CD4-positive, alpha-beta T cell treated with Interleukin-15 for 1 hour (primary cell): ENCODE data around the gene CAMTA1.
"Not testable (repeated sequence)": the region's sequence is repeated elsewhere in the genome, so short reads cannot be mapped to it uniquely, and the experiment has no call there.

Source experiments
- DNase-seq: peaks from one replicate; pipeline ENCODE4 v3.0.0-alpha.2; 2020

The CAMTA1 gene

DNA sequence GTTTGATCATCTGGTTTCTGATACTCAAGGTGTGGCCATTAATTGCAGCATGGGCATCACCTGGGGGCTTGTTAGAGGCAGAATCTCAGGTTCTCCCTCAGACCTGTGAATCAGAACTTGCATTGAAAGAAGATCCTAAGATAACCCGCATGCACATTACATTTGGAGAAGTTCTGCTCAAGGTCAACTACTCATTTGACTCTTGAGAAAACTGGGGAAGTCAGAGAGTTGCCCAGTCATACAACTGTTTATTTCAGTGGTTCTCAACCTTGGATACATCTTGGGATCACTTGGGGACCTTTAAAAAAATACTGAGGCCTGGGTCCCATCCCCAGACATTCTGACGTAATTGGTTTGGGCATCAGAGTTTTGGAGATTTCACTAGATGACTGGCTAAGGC is 30.5 kb downstream of the CAMTA1 start:
- DNase-seq, result no peak

DNA sequence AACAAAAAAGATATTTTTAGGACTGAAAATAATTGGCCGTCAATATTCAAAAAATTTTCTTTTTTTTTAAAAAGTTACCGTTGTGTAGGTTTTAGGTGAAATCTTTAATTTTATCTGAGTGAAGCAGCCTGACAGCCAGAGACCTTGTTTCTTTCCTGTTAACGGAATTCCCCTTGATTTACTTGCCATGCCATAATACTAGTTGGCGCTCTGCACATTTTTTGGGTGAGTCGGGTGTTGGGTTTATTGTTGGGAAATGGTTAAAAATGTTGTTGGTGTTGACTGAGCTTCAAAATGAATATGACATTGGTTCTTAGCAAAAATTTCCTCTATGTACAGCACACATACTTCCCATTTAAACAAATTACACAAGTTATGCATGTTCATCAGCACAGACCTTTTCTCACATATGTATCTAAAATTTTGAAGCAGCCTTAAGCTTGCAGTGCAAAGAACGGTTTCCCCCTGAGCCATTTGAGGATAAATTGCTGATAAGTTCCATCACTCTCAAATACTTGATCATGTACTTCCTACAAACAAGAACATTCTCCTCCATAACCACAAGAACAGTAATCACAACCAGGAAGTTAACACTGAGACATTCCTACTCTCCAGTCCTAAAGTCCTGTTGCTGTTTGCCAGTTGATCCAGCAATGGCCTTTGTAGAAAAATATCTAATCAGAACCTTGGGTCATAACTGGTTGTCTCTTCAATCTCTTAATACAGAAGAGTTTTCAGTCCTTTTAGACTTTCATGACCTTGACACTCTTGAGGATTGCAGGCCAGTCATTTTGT is 34.2 kb downstream of the CAMTA1 start:
- no peak for DNase-seq

DNA sequence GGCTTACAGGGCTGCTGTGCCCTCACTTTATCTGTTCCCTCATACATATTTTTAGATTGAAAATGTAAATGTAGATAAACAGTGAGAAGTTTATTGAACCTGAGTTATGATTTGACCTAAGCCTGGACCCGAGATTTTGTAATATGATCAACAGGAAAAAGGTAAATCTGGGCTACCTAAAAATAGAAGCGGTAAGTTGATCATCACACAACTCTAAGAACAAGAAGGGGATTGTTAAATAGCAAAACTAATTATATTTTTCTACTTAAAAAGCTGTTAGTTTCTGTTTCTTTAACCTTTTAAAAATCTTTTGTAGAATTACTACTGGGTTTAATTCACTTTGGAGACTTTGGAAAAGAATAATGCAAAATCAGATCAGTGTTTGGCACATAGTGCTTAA is 35.6 kb downstream of the CAMTA1 start:
- no peak for DNase-seq

DNA sequence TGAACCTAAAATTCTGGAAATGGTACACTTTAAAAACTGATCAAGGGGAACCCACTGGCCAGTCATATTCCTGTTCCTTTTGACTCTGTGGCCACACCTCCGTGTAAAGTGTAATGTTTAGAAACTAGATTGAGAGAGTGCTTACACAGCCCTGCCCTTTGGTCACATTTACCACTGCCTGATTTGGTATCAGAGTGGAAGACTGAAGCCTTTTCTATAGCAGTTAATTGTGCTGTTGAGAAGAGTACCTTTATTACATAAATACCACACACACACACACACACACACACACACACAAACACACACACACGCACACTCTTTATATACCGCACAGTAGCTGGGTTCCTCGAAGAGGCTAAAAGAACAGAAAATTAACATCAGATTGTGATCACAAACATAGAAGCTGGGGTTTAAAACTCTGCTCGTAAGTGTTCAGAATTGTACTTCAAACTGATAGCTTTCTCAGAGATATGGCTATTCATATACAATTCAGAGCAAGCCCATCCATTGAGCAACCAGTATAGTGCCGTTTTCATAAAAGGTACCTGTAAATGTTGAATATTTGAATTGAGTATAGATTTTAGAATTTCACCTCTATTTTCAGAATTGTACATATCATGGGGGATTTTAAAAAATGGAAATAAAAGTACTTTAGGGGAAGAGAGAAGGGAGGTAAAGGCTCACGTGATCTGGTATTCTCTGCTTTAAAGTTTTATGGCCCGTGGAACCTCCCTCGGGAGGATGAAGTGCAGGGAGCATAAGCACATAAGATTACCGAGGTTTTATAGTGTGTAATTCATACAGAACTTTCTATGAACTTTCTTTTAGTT is 37.5 kb downstream of the CAMTA1 start:
- DNase-seq, result no peak

DNA sequence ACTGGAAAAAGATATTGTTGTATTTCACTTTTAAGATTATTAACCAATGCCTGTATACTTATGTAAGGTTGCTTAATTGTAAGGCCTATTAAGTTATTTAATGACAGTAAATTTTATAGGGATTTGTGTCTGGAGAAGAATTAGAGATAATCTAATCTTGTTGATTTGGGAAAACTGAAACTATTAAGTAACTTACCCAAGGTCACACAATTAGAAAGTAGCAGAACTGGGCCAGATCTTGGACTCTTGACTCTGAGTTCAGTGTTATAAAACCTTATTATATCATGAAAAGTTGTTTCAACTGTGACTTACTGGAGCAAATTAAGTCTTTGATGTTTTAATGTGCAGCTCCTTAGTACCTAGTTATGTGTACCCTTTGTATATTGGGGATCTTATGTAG is 38.5 kb downstream of the CAMTA1 start:
- no peak for DNase-seq

DNA sequence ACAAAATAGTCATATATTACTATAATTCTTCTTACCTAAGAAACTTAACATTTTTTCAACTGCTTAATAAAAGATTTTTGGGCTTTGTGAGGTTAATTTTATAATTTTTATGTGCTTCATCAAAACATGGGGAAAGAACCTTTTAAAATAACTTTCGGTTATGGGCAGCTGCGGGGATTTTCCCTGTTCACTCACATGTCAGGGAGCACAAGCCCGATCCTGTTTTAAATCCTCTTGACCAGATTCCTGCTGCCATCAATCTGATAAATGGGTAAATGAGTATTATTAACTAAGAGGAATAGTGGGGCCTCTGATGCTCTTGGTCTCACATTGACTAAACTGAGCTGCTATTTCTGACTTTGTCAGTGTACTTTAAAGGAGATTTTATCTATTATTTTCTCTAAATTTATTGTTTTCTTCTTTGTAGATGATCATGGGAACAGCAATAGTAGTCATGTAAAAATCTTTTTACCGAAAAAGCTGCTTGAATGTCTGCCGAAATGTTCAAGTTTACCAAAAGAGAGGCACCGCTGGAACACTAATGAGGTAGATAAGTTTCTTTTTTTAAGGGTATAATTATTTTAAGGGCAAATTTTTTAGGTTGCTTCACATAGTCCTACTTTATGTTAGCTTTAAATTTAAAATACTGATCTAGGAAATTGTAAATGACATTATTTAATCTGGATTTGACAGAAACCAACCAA is 39.6 kb downstream of the CAMTA1 start:
- DNase-seq, result no peak

DNA sequence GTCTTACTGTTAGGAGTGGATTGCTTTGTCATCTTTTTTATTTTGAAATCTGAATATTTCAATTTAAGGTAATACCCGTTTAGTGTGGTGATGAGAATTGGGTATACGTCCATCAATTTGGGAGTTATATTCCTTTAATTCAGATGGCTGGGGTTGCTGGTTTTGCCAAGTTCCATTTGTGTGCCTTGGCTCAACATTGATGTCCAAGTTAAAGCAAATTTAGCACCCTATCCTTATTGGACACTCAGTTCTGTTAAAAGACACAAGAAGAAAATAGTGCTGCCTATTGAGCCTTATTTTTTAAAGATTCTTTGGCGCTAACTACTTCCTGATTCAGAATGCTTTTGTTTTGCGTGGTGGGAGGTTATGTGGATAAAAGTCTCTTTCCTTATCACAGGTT is 40.6 kb downstream of the CAMTA1 start:
- DNase-seq, result no peak

DNA sequence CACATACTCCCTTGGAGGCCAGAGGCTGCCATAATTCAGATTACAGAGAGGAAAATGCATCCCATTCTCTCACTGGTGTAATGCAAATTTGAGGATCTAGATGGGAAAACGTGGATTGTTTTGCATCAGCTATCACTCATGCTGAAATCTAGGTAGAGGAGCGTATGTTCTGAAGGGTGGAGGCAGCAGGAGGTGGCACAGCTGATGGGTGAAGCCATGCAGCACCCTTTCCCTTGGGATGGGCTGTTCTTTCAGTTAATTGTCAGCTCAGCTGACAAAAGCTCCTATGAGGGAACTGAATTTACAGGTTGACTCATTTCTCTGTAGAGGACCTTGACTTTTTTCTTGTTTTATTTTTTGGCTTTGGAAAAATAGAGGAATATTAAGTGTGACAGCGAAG is 41.8 kb downstream of the CAMTA1 start:
- DNase-seq, result no peak

DNA sequence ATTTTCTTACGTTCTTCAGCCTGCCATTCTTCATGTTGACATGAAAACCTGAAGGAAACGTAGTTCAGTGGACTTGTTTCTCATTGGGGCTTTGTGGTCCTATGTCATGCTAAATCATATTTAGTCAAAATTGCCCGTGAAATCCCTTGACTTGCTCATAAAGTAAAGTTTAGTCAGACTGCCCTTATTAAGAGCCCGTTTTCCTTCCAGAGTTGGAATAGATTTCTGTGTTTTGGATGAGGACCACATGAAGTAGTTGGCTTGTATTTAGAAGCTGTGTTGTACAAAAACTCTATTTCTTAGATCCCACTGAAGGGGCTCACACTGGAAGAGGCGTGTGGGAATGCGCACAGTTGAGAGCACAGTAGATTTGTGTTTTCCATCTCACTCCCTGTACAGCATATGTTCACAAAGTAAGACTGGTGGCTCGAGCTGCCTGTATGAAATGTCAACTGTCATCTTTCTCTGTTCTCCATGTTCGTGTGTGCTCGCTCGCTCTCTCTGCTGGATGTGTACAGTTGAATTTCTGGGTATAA is 42.4 kb downstream of the CAMTA1 start:
- DNase-seq, result no peak

DNA sequence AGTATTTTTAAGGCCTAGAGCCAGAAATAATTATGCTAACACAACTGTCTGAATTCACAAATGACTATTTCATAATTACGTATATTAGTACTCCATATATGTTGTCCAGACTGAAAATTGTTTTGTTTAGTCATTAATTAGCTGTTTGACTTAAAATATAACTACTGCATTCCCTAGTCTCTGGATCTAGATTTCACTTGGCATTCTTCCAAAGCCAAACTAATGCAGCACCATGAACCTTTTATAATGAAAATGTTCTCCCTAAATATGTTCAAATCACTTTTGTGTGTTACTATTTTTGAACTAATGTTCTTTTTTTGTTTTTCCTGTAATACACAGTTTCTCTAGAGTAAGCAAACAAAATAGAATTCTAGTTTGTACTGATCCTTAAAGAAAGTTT is 46.1 kb downstream of the CAMTA1 start:
- DNase-seq, result no peak

DNA sequence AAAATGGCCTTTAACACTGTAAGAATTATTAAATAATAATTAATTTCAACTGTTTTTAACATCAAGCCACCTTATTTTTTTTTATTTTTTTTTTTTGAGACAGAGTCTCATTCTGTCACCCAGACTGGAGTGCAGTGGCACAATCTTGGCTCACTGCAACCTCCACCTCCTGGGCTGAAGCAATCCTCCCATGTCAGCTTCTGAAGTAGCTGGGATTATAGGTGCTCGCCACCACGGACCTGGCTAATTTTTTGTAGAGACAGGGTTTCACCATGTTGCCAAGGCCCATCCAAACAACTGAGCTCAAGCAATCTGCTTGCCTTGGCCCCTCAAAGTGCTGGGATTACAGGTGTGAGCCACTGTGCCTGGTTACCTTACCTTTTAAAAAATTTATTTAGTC is 46.8 kb downstream of the CAMTA1 start:
- DNase-seq, result not testable (repeated sequence)

DNA sequence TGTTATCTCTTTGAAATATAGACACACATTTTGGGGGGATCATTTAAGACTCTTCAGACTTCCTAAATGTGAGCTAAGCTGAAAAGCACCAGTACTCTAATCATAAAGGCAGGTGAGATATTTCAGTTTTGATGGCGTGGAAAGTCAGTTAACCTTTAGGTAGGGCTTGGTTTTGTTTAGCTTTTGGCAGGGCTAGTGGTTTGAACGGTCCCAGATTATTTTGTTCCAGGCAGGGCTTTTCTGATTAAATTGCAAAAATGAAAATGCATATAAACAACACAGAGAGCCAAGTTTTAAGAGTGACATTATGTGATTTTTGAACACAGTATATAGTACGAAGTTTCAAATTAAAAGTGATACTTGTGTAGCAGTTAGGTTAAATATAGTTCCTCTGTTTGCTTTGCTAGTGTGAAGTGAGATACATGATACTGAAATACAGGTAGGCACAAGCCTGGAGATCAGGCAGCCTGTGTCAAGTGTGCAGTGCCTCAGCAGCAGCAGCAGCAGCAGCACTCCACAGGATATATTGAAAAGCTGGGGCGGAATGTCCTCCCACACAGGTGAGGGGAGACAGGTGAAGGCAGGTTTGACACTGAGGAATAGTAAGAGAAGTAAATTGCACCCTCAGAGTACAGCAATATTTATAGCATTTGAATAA is 47.4 kb downstream of the CAMTA1 start:
- DNase-seq, result no peak

DNA sequence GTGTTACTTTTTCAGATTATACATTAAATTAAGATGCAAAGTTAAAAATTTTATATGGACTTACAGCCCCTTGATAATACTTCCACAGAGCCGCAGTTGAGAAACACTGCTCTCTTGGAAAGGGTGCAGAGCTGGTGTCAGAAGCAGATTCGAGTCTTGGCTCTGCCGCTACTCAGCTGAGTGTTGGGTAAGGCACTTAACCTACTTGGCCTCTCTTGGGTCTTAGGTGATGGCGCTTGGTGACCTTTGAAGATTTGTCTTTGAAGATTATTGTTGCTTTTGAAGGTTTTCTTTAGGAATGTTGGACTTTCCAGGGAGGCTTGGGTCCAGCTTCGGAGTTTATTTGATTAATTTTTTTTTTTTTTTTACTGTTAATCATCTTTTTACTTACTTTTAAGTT is 48.5 kb downstream of the CAMTA1 start:
- DNase-seq, result no peak

DNA sequence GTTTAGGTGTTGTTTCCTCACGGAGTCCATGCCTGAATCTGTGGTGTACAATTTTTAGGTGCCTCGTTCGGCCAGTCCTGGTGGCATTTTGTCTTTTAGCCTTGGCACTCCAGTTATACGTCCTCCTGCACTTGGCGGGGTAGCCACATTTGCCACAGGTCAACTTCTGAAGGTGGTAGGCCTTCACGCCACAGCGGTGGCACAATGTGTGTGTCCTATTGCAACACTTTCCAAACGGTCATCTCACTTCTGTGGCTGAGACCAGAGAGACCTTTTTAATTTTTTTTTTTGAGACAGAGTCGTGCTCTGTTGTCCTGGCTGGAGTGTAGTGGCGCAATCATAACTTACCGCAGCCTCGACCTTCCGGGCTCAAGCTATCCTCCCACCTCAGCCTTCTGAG is 49.1 kb downstream of the CAMTA1 start:
- DNase-seq, result no peak

DNA sequence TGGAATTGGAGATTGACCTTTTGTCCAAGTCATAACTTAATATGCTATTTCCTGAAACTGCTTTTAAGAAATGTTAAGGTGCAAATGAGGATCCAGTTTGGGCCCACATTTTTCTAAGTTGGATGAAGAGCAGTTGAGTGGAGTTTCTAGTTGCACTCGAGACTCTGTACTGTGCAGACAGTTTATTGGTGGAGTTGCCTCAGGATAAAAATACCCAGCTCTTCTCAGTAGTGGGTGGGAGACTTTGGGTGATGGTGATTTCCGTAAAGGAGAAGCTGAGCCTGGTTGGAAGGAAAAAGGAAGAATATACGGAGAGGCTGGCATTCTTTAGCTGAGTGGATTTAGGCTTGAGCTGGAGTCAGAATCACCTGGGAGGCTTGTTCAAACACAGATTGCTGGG is 49.9 kb downstream of the CAMTA1 start:
- DNase-seq, result no peak

DNA sequence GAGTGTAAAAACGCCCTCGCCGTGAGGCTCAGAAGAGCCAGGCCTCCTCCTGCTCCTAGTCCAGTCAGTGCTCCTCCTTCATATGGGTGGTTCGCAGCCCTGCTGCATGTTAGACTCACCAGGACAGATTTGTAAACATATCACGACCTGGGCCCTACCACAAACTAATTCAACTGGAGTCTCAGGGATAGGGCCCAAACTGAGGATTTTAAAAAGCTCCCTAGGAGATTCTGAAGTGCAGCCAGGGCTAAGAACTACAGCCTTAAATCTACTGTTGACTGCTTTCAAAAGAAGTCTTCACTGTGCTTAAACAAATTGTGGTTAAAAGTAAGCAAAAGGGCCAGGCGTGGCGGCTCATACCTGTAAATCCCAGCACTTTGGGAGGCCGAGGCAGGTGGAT is 57.0 kb downstream of the CAMTA1 start:
- DNase-seq, result no peak

DNA sequence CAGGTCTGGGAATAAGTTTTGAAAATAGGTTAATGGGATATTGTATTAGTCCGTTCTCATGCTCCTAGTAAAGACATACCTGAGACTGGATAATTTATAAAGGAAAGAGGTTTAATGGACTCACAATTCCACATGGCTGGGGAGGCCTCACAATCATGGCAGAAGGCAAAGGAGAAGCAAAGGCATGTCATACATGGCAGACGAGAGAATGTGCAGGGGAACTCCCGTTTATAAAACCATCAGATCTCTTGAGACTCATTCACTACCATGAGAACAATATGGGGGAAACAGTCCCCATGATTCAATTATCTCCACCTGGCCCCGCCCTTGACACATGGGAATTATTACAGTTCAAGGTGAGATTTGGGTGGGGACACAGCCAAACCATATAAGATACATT is 60.5 kb downstream of the CAMTA1 start:
- DNase-seq, result not testable (repeated sequence)

DNA sequence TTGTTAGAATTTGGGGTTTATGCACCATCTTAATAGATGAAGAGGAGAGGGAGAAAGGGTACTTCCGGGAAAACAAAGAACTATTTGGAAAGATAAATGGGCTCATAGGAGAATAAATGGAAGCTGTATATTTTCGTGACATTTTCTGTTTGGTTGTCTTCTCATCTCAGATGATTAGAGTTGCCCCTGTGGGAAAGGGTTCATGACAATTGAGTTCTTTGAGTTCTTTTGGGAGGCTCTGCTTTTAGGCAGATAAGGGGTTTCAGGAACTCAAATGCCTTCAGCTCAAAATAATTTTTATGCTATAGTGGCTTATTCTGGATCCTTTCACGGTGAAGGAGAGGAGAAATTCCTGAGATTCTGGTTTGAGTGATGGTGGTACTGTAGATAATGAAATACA is 63.6 kb downstream of the CAMTA1 start:
- no peak for DNase-seq

DNA sequence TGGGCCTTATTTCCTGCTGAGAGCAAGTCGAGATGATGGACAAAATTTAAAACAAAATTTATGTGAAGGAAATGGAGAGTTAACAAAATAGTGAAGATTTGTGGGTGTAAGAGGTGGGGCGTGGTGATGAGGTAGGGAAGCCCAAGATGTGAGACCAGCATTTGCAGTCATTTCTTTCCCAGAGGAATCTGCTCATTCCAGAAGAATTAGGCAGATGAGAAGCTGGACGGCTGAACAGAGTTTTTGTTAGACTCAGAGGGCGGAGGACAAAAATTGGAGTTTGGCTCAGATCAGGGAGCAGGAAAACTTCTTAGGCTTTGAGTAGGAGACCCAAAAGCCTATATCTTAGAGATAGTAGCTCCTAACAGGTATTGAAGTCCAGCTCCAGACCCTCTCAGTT is 65.3 kb downstream of the CAMTA1 start:
- DNase-seq, result no peak

DNA sequence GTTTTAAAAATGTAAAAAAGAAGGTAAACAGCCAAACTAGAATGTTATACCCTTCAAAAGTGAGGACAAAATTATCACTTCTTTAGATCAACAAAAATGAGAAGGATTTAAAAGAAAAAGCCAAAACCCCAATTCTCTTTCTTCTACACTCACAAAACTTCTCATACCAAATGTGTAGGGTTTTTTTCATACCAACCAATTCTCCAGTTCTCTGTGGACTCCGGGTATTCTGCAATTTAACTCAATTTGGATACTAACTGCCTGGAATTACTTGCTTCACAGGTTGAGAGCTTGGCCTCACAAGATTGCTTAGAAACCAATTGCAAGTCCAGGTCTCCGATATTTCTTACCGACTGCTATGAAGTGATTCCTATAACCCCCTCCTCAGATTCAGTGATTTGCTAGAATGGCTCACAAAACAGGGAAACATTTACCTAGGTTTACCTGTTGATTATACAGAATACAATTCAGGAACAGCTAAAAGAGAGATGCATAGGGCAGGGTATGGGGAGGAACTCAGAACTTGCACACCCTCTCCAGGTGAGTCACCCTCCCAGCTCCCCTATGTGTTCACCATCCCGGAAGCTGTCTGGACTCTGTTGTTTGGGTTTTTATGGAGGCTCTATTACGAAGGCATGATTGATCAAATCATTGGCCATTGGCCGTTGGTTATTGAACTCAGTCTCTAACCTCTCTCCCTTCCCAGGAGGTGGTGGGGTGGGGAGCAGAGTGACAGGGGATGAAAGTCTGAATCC is 67.1 kb downstream of the CAMTA1 start:
- DNase-seq, result no peak

DNA sequence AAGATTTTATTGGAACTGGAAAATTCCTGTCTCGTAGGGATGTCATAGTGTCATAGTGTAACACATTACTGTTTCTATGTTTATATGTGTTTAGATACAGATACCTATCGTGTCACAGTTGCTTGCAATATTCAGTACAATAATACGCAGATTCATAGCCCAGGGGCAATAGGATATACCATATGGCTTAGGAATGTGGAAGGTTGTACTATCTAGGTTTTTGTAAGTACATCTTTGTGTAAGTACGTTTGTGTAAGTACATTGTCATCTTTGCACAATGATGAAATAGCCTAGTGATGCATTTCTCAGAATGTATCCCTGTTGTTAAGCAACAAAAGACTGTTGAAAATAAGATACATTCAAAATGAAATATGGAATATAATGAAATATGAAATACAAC is 68.9 kb downstream of the CAMTA1 start:
- no peak for DNase-seq

DNA sequence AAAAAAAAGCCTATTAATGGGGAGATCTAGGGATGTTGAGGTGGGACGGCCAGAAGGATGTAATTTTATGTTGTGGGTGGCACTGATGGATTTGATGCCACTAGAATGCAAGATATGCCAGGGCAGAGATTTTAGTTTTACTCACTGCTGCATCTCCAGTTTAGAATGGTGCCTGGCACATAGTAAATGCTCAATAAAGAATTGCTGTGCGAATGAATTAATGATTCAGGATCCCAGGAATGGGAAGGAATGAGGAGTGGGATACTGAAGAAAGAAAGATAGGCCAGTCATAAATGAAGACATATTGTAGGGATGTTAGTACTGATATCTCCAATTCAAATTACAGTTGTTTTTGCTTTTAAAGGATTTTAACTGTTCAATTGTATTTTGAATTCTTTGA is 72.6 kb downstream of the CAMTA1 start:
- no peak for DNase-seq
